K562 (cell line): Measurements from ENCODE around the gene SORCS2. TPM values are rescaled to one million over a fixed set of nuclear protein-coding genes. Genes with fewer than 3 reads are reported as not detected.

Experiments used
- AFF4 ChIP-seq: sonication (generic); formaldehyde crosslinking; IDR thresholded peaks from 2 replicates; pipeline ENCODE4 v1.8.0; 2023; ENCODE audit warnings: mild to moderate bottlenecking, missing genetic modification reagents
- CBFA2T3 ChIP-seq: fragments of 450-650 bp; IDR thresholded peaks from 2 replicates; pipeline ENCODE4 v1.6.1; 2017
- CREB3L1 ChIP-seq: fragments of 450-650 bp; IDR thresholded peaks from 2 replicates; pipeline ENCODE4 v1.6.1; 2014; ENCODE audit warnings: low read depth, mild to moderate bottlenecking, moderate library complexity, borderline replicate concordance
- FOS ChIP-seq: IDR thresholded peaks from 3 replicates; pipeline ENCODE4 v1.6.1; 2011; ENCODE audit not compliant: insufficient read length; ENCODE audit errors: extremely low read depth
- FOXP1 ChIP-seq: sonication (generic); formaldehyde crosslinking; IDR thresholded peaks from 2 replicates; pipeline ENCODE4 v1.8.0; 2022; ENCODE audit warnings: mild to moderate bottlenecking, missing genetic modification reagents
- HMGXB4 ChIP-seq: sonication (generic); formaldehyde crosslinking; IDR thresholded peaks from 2 replicates; pipeline ENCODE4 v1.8.1; 2023; ENCODE audit warnings: mild to moderate bottlenecking, missing genetic modification reagents
- MEF2A ChIP-seq: IDR thresholded peaks from 2 replicates; pipeline ENCODE4 v1.6.1; 2011; ENCODE audit warnings: low read depth, mild to moderate bottlenecking, low read length, moderate library complexity; ENCODE audit not compliant: control insufficient read depth
- MEF2D ChIP-seq: conservative IDR thresholded peaks from 2 replicates; pipeline ENCODE4 v1.6.1; 2016; ENCODE audit warnings: low read depth, missing genetic modification characterization, missing compliant biosample characterization
- NFIC ChIP-seq: fragments of 450-650 bp; IDR thresholded peaks from 2 replicates; pipeline ENCODE4 v1.6.1; 2017; ENCODE audit warnings: mild to moderate bottlenecking, inconsistent platforms
- TAF7 ChIP-seq: fragments of 450-650 bp; IDR thresholded peaks from 2 replicates; pipeline ENCODE4 v1.6.1; 2016; ENCODE audit warnings: missing genetic modification characterization, missing compliant biosample characterization
- TFE3 ChIP-seq: fragments of 450-650 bp; formaldehyde crosslinking; IDR thresholded peaks from 2 replicates; pipeline ENCODE4 v1.4.0; 2020; ENCODE audit warnings: mild to moderate bottlenecking, mixed read lengths
- ZFP1 ChIP-seq: fragments of 450-650 bp; formaldehyde crosslinking; IDR thresholded peaks from 2 replicates; pipeline ENCODE4 v1.4.0; 2020; ENCODE audit warnings: mild to moderate bottlenecking, mixed read lengths
- ZNF586 ChIP-seq: fragments of 450-650 bp; formaldehyde crosslinking; conservative IDR thresholded peaks from 2 replicates; pipeline ENCODE4 v1.4.0; 2020; ENCODE audit warnings: mild to moderate bottlenecking, moderate library complexity
- polyA plus RNA-seq, 8 experiments: library from polyadenylated mRNA; depleted of rRNA in 4 of 8; stranded (reverse) in 5 of 8; unstranded in 3 of 8; fragments of >200 nt; fragmentation: Nextera tagmentation in 2 of 8; fragmentation: Illumina TruSeq in 1 of 8; extraction: Ambion mirVana in 2 of 8; extraction: Trizol in 1 of 8; gene quantifications; 2 replicates each; pipeline versions ENCODE4 v1.2.1 to v1.2.3, GENCODE V29; 2011 to 2014; ENCODE audit warnings: inconsistent platforms in 1 of 8, missing spikeins in 1 of 8
- total RNA-seq, 7 experiments: library from RNA; depleted of rRNA in 6 of 7; stranded (reverse); fragments of >200 nt in 6 of 7; fragmentation: Illumina TruSeq in 2 of 7; extraction: Trizol in 2 of 7; gene quantifications; 2 replicates each; pipeline versions ENCODE4 v1.2.1 to v1.2.3, GENCODE V29; 2011 to 2021; ENCODE audit warnings: low replicate concordance in 1 of 7
- TF ChIP-seq, protein P1 (sequence below): sonication (generic); formaldehyde crosslinking; IDR thresholded peaks from 2 replicates; pipeline ENCODE4 v1.8.1; 2023; ENCODE audit warnings: mild to moderate bottlenecking, missing genetic modification reagents, moderate library complexity
- TF ChIP-seq, protein P2 (sequence below): IDR thresholded peaks from 2 replicates; pipeline ENCODE4 v1.6.1; 2011; ENCODE audit not compliant: insufficient read length; ENCODE audit errors: extremely low read depth
- TF ChIP-seq, protein P3 (sequence below): sonication (generic); formaldehyde crosslinking; IDR thresholded peaks from 2 replicates; pipeline ENCODE4 v1.5.0; 2020; ENCODE audit warnings: missing genetic modification reagents

The SORCS2 gene
- total and polyA plus RNA-seq, 9 of the 15 experiments (the other 6 are each of a cell fraction or from before 2014, with no cell fraction given), result not detected

- TF ChIP-seq, protein P1, sequence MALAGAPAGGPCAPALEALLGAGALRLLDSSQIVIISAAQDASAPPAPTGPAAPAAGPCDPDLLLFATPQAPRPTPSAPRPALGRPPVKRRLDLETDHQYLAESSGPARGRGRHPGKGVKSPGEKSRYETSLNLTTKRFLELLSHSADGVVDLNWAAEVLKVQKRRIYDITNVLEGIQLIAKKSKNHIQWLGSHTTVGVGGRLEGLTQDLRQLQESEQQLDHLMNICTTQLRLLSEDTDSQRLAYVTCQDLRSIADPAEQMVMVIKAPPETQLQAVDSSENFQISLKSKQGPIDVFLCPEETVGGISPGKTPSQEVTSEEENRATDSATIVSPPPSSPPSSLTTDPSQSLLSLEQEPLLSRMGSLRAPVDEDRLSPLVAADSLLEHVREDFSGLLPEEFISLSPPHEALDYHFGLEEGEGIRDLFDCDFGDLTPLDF, result no peak
- TF ChIP-seq MEF2A, result no peak
- TF ChIP-seq TFE3, result peak; percentile 94
- TF ChIP-seq, protein P2, sequence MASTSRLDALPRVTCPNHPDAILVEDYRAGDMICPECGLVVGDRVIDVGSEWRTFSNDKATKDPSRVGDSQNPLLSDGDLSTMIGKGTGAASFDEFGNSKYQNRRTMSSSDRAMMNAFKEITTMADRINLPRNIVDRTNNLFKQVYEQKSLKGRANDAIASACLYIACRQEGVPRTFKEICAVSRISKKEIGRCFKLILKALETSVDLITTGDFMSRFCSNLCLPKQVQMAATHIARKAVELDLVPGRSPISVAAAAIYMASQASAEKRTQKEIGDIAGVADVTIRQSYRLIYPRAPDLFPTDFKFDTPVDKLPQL, result no peak
- TF ChIP-seq HMGXB4 (CRISPR knock-in tag), result no peak
- TF ChIP-seq, protein P3, sequence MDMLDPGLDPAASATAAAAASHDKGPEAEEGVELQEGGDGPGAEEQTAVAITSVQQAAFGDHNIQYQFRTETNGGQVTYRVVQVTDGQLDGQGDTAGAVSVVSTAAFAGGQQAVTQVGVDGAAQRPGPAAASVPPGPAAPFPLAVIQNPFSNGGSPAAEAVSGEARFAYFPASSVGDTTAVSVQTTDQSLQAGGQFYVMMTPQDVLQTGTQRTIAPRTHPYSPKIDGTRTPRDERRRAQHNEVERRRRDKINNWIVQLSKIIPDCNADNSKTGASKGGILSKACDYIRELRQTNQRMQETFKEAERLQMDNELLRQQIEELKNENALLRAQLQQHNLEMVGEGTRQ (CRISPR knock-in tag), result peak; percentile 77
- TF ChIP-seq ZNF586, result no peak
- no peak for TF ChIP-seq FOS
- TF ChIP-seq CREB3L1, result no peak
- TF ChIP-seq MEF2D (tag), result no peak
- no peak for TF ChIP-seq TAF7
- TF ChIP-seq NFIC, result no peak
- TF ChIP-seq FOXP1 (CRISPR knock-in tag), result no peak
- TF ChIP-seq ZFP1 (CRISPR knock-in tag), result no peak
- no peak for TF ChIP-seq CBFA2T3
- TF ChIP-seq AFF4, result no peak
These were observed 268.2 kb downstream of the SORCS2 start (continued) for GRCh38 chr4:7460566-7460965.
